T-helper 1 cell treated with Interleukin-12 subunit alpha and Interleukin-12 subunit beta and Interleukin-4 antibody, amounts not matched to agents 30 μg/mL and 1 μg/mL, for 36 hours (primary cell): ENCODE measurements around the gene OR6A2.
A peak's percentile ranks its signal among the peaks of the same experiment; 100 is the strongest.

Experiments
- H3K27ac Mint-ChIP-seq: one replicate; pipeline ENCODE4 v1.8.0; 2021; ENCODE audit warnings: mild to moderate bottlenecking, mixed read lengths
- H3K27me3 Mint-ChIP-seq: one replicate; pipeline ENCODE4 v1.8.0; 2021; ENCODE audit warnings: low read depth, mixed read lengths
- H3K36me3 Mint-ChIP-seq: one replicate; pipeline ENCODE4 v1.8.0; 2021; ENCODE audit warnings: low read depth, mixed read lengths
- H3K4me1 Mint-ChIP-seq: one replicate; pipeline ENCODE4 v1.8.0; 2021; ENCODE audit warnings: low read depth, mixed read lengths
- H3K4me3 Mint-ChIP-seq: one replicate; pipeline ENCODE4 v1.8.0; 2021; ENCODE audit warnings: mild to moderate bottlenecking, moderate library complexity, mixed read lengths
- H3K9me3 Mint-ChIP-seq: one replicate; pipeline ENCODE4 v1.8.0; 2021; ENCODE audit warnings: mixed read lengths

OR6A2 gene

DNA sequence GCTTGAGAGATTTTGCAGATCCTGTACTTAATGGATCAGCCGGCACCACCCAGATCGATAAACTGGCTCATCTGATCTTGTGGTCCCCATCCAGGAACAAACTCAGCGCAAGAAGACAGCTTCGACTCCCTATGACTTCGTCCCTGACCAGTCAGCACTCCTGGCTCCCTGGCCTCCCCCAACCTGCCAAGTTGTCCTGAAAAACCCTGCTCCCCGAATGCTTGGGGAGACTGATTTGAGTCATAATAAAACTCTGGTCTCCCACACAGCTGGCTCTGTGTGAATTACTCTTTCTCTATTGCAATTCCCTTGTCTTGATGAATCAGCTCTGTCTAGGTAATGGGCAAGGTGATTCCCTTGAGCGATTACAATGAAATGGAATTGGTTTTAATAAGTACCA, 57.2 kb downstream of the OR6A2 start:
- H3K9me3 Mint-ChIP-seq: no peaks in the 10 kb centered on the region
- peak overlapping the region; percentile 64 for H3K27ac Mint-ChIP-seq
- no peaks in the 10 kb centered on the region for H3K27me3 Mint-ChIP-seq
- peaks cover 43% of the 10 kb centered on the region for H3K4me1 Mint-ChIP-seq
- no peak overlapping the region for H3K4me3 Mint-ChIP-seq
- H3K36me3 Mint-ChIP-seq: peaks cover 36% of the 10 kb centered on the region
